ENCODE data around the gene BMP3.

BMP3 gene

DNA sequence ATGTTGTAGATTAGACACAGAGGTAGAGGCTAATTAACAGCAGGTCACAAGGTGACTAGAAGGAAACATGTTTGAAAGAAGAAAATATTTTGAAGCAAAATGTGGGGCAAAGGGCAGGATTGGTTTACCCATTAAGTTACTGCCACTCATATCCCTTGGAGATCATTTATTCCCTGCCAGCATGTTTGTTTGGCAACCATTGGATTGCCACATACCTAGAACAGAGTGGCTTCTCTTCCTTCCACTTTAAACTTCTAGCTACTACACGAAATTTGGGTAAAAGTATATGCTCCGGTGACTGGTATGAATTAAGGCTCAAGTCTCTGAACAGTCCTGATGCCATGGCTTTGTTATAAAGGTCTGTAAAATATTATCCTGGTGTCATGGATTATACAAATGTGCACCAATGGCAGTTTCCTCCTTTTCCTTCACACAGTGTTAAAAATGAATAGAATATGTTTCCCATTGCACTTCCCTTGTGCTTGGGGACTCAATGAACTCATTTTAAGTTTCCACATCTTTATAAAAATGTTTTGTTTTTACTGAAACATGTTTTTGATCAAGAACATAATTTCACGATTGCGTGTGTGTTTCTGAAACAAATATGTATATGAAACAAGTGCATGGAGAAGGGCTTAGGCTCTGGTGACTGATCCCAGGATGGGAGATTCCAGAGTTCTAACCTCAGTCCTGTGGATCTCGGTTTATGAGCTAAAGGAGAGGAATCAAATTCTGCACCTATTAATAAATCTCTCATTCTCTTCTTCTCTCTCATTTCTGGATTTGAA is 12.3 kb downstream of the BMP3 start:
- no peak for DNase-seq (ENCODE audit: low read depth)

DNA sequence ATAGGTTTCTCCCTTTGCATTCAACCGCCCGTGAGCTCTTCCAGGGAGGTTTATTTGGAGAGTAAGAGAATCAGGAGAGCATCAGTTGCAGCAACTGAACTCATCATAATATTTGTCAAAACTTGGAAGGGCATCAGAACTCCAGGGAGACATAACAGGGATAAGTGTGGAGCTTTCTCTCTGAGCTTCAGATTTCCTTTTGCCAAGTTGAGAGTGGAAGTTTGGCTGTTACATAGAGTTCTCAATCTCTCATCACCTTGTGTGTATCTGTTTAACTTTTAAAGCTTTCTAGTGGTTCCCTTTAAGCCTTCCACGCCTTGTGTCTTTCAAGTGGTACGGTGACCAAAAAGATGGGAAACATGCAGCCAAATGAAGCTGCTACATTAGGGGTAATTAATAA is 18.8 kb downstream of the BMP3 start:
- no peak for DNase-seq (ENCODE audit: low read depth)

DNA sequence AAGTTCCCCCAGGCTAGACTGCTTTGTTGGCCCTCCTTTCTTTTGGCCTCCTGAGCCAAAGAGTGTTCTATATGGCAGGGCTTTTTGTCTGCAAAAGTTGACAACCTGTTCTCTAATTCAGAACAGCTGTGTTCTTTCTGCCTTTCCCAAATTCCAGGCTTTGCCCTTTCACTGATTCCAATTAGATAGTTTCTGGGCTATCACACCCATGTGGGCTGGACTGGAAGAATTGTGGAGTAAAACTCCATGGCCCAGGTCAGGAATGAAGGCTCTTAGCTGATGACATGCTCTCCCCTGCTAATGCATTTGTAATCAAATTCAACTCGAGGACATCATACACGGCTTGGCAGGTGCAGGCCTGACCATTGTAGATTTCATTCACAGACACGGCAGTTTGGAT is 19.4 kb downstream of the BMP3 start:
- no peak for DNase-seq (ENCODE audit: low read depth)

DNA sequence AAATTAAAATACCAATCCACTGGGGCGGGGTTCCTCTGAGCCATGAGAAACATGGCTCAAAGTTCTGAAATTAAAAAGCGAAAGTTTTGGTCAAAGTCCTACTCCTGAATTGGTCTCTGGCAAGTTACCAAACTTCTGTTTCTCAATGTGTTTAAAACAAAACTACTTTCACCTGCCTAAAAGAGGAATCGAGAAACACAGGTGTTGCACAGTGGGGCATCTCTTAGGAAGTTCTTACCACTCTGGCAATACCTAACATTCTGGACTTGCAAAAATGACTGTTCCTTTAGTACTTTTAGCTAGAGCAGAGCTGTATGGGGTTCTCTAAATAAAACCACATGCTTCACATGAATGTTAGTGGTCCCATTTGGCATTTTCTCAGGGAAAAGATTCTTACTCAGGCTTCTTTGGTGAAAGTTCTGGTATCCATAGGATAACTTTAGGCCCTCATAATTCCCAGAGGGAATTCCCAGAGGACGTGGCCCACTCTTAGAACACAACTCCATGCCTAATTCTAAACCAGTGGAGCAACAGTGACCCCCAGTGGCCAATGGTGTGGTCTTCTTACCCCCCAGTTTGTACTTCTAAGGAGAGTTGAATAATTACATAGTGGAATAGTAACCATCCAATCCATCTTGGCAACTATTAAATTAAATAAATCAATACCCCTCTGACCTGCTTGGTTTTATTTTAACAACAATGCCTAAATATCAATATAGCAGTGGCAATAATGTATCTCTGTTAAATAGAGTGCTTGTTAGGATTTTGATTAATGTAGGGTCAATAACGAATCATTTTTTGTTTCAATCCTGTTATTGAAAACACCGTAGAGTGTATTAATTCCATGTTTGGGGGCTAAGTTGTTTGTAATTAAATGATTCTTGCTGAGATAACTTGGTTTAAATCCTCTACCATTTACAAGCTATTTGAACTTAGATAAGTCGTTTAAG is 21.9 kb downstream of the BMP3 start:
- DNase-seq (ENCODE audit: low read depth): peak; percentile 31

DNA sequence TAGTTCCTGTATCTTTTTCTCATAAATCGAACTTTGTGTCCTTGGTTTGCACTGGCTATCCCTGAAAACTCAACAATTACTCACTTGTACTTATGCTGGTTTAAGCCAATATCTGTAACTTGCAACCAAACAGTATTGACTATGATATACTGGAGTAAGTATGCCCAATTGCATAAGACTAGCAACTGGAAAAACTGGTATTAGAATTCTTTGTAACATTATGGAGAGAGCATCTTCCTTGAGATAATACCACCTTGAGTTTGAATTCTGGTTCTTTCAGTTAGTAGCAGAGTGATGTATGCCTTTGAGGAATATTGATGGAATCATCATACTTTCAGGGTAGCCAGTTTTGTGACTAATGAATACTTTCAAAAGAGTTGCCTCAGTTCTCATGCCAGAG is 28.1 kb downstream of the BMP3 start:
- no peak for DNase-seq (ENCODE audit: low read depth)

DNA sequence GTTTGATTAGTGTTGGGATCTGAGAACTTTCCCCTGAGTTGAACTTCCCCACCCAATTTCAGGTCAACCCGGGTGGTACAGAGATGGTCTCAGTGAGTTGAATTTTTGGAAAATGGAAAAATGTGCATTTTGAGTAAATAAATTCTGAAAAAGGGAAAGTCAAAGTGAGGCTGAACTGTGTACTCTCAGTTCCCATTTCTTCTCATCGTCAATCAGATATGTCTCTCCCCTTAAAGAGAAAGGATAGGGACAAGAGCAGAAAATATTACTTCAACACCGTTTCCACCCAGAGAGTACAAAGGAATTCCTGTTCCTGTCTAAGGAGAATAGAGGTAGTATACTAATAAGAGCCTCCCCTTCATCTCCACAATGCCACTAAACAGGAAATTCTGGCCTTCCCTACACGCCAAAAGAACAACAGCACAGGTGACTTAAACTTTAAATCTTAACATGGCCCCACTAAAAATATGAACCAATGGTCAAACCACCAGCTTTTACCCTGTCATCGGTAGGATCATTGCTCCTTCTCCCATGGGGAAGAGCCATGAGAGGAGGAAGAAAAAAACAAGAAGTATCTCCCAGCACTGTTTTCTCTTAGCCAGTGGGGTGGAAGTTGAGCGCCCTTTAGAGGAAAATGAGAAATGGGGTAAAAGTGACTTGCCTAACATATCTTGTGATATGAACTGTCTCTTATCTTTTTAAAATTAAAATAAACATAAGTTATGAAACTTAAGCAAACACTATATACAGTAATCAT is 30.3 kb downstream of the BMP3 start:
- no peak for DNase-seq (ENCODE audit: low read depth)

DNA sequence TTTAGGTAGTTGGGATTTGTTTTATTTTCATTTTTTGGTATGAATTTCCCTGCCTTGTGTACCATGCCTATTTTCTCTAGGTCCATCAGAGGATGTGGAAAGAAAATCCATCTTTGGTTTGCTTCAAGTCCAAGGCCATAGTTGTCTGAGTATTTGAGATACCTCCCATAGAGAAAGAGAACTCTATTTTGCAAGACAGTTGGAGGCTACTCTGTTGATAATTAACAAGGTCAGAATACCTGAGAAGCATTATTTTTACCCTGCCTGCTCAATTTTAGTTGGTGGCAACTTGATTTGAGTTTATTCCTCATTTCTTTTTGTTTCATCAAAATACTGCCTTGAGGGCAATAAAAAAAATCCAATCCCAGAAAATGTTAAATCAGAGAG is 30.8 kb downstream of the BMP3 start:
- DNase-seq (ENCODE audit: low read depth): no peak

DNA sequence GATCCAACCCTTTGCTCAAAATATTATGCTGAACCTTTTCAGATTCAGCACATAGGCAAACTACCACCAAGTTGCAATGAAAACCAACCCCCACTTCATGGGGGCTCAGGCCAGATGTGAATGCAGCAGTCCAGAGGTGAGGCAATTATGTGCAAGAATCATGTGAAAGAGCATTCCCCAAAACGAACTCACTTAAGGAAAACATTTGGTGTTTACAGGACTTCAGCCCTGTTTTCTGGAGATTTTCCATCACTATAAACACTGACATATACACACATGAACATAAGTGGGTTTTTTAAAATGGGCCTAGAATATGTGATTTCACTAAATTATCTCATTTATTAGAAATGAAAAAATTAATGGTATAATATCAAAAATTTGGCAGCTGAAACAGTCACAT is 31.5 kb downstream of the BMP3 start:
- DNase-seq (ENCODE audit: low read depth): no peak

DNA sequence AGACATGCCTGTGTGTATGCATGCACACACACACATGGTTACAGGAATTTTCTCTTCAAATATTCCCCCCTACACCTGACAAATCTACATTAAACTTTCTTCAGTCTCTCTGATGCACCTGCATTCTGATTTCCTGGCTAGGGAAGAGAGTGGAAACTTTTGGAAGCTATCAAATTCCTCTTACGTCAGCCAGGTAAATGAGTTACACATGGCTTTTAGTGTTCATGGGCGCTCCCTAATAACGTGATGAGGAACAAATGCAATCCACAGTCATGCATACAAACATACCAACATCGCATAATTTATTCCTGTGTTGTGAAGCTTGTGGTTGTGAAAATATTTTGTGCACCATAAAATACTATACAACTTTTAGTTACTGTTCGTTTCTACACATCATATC is 34.9 kb downstream of the BMP3 start:
- no peak for DNase-seq (ENCODE audit: low read depth)

DNA sequence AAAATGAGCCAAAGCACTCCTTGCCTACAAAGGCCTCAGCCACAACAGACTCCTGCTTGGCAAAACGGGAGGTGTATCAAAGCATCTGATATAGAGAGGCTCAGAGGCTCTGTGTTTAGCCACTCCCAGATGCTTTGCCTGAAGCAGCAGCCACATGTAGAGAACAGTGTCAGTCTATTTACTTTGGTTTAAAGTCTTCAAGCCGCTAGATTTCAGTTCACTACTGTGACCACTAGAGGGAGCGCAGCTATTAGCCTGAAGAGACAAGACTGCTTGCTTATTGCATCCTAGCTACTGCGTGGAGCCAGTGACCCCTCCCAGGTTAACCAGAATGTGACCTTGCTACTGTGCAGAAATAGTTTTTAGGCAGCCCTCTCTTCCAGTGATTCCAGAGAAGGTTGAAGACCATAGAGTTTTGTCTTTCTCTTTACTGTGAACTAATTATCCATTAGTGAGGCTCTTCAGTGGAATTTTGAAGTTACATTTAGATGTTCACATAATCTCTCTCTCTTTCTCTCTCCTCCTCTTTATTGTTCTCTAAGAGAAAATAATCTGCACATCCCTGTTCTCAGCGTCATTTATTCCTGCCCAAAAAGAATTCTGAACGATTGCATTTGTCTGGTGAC is 39.3 kb downstream of the BMP3 start:
- peak; percentile 53 for DNase-seq (ENCODE audit: low read depth)

DNA sequence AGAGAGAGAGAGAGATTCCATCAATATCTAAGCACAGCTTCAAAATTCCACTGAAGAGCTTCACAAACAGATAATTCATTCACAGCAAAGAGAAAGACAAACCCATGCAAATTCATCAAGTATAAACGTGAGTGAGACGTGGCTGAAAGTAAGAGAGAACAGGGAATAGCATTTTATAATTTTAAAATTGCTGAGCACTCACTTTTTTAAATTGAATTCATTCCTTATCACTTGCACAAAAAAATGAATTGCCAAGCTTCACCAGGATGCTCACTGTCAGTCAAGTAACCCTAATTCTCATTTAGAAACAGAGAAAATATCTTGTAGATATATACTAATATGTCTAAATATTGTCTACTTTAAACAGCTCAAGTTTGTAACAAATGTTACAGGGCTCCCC is 40.5 kb downstream of the BMP3 start:
- no peak for DNase-seq (ENCODE audit: low read depth)

DNA sequence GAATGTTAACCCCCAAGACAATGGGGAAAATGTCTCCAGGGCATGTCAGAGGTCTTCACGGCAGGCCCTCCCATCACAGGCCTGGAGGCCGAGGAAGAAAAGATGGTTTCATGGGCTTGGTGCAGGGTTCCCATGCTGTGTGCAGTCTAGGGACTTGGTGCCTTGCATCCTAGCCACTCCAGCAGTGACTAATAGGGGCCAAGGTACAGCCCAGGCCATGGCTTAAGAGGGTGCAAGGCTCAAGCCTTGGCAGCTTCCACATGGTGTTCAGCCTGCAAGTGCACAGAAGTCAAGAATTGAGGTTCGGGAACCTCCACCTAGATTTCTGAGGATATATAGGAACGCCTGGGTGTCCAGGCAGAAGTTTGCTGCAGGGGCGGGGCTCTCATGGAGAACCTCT is 50.6 kb downstream of the BMP3 start:
- DNase-seq (ENCODE audit: low read depth): no peak

DNA sequence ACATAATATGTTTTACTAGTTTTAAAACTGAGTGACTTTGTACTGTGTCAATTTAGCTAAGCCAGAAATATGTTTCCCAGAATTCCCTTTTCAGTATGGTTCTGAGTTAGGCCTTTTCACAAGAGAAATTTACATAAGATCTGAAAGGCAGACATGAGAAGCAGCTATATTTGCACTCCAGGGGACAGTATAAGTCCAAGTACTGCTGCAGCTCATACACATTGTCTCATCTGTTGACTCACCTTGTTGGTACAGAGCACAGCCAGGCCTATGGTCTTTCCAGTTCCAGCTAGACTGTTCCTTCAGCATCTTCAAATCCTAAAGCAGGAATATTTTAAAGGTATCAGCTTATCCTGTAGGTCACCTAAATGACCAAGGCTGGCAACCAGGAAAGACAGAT is 53.5 kb downstream of the BMP3 start:
- no peak for DNase-seq (ENCODE audit: low read depth)

DNA sequence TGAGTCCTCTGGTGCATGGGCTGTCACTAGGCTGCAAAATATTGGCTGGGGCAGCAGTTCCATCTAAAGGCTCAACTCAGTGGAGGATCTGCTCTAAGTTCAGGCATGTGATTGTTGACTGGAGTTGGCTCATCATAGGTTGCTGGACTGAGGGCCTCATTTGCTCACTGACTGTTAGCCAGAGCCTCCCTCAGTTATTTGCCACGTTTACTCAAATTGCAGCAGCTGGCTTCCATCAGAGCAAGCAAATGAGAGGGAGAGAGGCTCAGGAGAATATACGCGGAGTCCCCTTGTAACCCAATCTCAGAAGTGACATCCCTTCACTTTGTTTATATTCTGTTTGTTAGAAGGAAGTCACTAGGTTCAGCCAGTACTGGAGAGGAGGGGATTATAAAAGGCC is 54.1 kb downstream of the BMP3 start:
- DNase-seq (ENCODE audit: low read depth): no peak

DNA sequence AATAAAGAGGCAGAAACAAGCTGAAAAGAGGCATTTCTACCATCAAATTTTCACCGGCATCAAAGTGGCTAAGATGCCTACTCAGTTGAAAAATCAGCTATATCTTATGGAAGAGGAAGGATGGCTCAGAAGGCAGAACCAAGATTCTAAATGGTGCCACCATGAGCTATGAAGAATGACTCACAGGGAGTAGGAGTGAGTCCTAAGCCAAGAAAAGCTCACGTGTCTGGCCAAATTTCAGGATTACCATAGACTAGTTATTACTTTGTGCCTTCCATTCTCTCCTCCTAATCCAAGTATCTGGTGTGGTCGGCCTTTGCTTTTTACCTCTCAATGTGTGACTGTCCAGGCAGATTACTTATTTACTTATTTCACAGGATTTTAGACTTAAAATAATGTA is 54.8 kb downstream of the BMP3 start:
- DNase-seq (ENCODE audit: low read depth): no peak

DNA sequence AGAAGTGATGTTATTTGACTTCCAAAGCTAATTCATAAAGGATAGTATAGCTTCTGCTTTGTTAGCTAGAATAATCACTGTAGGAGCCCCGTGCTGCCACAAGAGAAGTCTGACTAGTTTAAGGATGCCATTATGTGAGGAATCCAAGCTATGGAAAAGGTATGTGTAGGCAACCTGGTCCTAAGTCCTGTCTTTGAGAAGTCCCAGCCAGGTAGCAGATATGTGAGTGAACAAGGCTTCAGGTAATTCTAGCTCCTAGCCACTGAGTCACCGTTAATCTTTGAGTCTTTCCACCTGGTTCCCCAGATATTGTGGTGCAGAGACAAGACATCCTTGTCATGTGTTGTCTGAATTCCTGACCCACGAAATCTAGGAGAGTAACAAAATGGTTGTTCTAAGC is 55.5 kb downstream of the BMP3 start:
- DNase-seq (ENCODE audit: low read depth): no peak

DNA sequence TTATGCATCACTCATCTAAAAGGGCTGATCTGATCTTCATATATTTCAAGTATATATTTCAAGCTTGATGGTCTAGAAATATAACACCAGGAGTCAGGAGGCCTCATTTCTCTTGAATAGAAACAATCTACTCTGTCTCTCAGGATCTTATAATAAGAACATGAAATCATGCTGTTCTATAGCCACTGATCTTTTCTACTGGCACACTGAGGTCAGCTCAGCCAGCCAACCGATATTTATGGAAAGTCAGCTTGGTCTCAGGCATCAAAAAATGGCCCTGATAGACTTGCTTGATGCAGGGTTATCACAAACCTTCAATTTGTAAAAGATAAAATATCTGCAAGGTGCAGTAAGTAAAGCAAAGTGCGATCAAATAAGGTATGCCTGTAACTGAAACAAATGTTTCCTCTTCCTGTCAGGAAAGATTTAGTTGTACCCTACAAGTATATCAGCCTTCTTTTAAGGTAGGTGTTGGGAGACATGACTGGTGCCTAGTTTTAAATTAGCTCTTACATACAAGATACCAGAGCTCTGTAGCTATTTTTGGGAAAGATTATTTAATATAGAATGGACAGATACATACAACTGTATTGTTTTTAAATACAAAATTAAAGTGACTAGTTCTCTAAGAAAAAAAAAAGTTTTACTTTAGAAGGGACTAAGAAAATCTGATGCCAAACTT is 63.4 kb downstream of the BMP3 start:
- DNase-seq (ENCODE audit: low read depth): no peak

DNA sequence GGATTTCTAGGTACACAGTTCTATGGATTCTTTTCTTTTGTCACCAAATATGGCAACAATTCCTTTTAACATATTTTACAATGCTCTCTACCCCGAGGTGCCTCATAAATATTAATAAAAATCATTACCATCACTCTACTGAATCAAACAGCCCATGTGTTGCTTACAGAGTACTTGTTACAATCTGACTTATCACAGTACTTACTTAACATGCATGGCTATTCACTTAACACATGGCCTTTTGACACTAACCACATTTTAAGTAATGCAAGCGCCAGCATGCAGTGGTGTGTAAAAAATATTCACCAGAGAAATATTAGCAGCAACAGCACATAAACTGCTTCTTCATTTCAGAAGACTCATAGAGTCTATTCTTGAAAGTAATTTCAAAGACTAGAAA is 64.9 kb downstream of the BMP3 start:
- no peak for DNase-seq (ENCODE audit: low read depth)

DNA sequence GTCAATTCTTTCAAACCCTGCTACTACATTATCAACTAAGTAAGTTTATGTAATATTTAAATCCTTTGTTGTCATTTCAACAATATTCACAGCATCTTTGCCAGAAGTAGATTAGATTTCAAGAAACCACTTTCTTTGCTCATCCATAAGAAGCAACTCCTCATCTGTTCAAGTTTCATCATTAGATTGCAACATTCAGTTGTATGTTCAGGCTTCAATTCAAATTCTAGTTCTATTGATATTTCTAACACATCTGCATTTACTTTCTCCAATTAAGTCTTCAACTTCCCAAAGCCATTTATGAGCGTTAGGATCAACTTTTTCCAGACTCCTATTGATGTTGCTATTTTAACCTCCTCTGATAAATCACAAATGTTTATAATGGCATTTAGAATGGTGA is 66.1 kb downstream of the BMP3 start:
- no peak for DNase-seq (ENCODE audit: low read depth)

DNA sequence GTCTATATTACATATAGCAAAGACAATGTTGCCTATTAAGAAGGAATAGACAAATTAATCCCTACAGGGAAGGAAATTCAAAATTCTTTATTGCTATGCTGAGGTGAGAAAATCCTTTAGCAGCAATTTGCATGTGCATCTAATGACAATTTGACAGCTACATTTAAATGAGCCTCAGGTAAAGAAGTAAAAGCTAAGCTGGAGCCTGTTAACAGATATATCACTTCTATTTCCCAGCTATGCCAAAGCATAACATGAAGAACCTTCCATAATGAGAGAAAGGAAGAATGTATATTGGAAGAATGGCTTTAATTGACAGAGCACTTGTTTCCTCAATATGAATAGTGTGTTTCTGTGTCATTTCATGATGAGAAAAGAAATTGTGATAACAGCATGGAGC is 71.6 kb downstream of the BMP3 start:
- DNase-seq (ENCODE audit: low read depth): no peak

DNA sequence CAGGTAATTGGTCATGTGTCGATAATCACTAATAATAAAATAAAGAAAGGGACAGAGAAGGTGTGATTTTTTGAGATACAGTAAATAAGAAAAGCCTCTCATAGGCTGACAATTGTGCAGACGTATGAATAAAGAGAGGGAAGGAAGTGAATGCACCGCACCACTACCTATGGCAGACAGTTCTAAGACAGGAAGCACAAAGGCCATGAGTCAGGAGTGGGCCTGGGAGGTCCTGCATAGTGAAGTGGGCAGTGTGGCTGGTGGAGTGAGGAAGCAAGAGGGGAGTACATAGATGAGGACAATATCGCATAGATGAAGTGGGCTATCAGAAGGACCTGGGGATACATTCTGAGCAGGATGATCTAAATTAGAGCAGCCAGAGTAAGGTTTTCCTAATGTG is 75.6 kb downstream of the BMP3 start:
- no peak for DNase-seq (ENCODE audit: low read depth)
